Purkinje cell (primary cell): ENCODE results near the gene SIGLEC11. TPM values are rescaled to one million over a fixed set of nuclear protein-coding genes. Genes with fewer than 3 reads are reported as not detected.

ENCODE experiments used
- polyA plus RNA-seq: library from polyadenylated mRNA; unstranded; fragments of >200 nt; fragmentation: Nextera tagmentation; gene quantifications from 2 replicates; pipeline ENCODE4 v1.2.1, GENCODE V29; 2014

The SIGLEC11 gene
- not detected in 2 replicates for polyA plus RNA-seq

GRCh38 chr19:49960980-49961379, at the start of gene SIGLEC11:
Gene SIGLEC11 (minus strand): TSS chr19:49961172. CDS start chr19:49961081, 91 bp downstream.

GRCh38 chr19:49929121-49929610, 31.8 kb downstream of the SIGLEC11 start, which contains the start of the genes ATF5 and NUP62:
Gene ATF5 (plus strand): TSS chr19:49929205. CDS start chr19:49930851, 1,646 bp downstream.
Gene NUP62 (minus strand): TSS chr19:49929504. CDS start chr19:49909807, 19,697 bp downstream.

Other genes starting within 250 kb of the SIGLEC11 start
- gene TSKS, start 197.9 kb downstream of the SIGLEC11 start, polyA plus RNA-seq, result not detected in 2 replicates
- gene AP2A1, start 194.2 kb downstream of the SIGLEC11 start, polyA plus RNA-seq, result 8.3 and 8.6 TPM in 2 replicates
- 4.5 and 6.8 TPM in 2 replicates for gene FUZ, start 147.9 kb downstream of the SIGLEC11 start, polyA plus RNA-seq
- 9.5 and 19.7 TPM in 2 replicates for gene MED25, start 142.9 kb downstream of the SIGLEC11 start, polyA plus RNA-seq
- gene PTOV1, start 110.0 kb downstream of the SIGLEC11 start, polyA plus RNA-seq, result 47.9 and 48.8 TPM in 2 replicates
- 5.1 and 13.1 TPM in 2 replicates for gene PNKP, start 93.6 kb downstream of the SIGLEC11 start, polyA plus RNA-seq
- 1.1 and 1.7 TPM in 2 replicates for gene AKT1S1, start 83.8 kb downstream of the SIGLEC11 start, polyA plus RNA-seq
- 1.2 and 1.4 TPM in 2 replicates for gene TBC1D17, start 83.5 kb downstream of the SIGLEC11 start, polyA plus RNA-seq
- not detected in 2 replicates for gene IL4I1, start 64.3 kb downstream of the SIGLEC11 start, polyA plus RNA-seq
- 0.49 and 0.73 TPM in 2 replicates for gene ATF5, start 32.0 kb downstream of the SIGLEC11 start, polyA plus RNA-seq
- gene NUP62, start 31.7 kb downstream of the SIGLEC11 start, polyA plus RNA-seq, result 4.9 and 5.0 TPM in 2 replicates
- 45.5 and 54.7 TPM in 2 replicates for gene VRK3, start 64.2 kb upstream of the SIGLEC11 start, polyA plus RNA-seq
- 1.6 and 3.6 TPM in 2 replicates for gene ZNF473, start 64.8 kb upstream of the SIGLEC11 start, polyA plus RNA-seq
- 1.0 TPM in 1 of 2 replicates, not detected in the other for gene IZUMO2, start 202.1 kb upstream of the SIGLEC11 start, polyA plus RNA-seq
- 2.1 and 6.2 TPM in 2 replicates for gene MYH14, start 242.4 kb upstream of the SIGLEC11 start, polyA plus RNA-seq